ENCODE data around the gene ADPRHL1.

DNA sequence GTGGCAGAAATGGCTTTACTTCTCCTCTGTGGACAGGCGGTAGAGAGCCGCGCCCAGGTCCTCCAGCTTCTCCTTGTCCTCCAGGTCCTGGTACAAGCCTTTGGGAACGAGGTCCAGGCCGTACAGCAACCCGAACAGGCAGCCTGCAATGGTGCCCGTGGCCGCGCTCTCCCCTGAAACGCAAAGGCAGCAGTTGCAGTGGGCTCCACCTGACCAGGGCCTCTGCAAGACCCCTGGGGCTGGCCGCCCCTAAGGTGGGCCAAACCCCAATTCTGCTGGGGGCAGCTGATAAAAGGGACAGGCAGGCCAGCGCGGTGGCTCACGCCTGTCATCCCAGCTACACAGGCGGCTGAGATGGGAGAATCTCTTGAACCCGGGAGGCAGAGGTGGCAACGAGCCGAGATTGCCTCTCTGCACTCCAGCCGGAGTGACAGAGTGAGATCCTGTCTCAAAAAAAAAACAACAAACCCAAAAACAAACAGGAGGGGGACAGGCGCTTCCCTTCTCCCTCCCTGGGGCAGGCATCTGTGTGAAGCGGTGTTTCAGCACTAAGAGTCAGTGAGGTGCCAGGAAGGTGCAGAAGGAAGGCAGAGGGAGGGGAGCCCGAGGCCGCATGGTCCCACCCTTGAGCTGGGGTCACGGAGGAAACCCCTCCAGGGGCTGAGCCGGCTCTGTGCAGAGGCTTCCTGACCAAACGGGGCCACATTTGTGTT lies 30.3 kb downstream of the ADPRHL1 start:
- TF ChIP-seq ZNF274 (IDR thresholded peaks at IDR 0.05; ENCODE audit: low read depth, low read length) (no peak), YY1 (IDR thresholded peaks at IDR 0.05; ENCODE audit: insufficient read depth, insufficient read length) (no peak)
